Stimulated activated CD8-positive, alpha-beta memory T cell treated with anti-CD3 and anti-CD28 coated beads, Interleukin-7, amount 100 ng/mL, for 24 hours (primary cell): Measurements from ENCODE around the gene ADCY5.

Experiments used
- DNase-seq: peaks from one replicate; pipeline ENCODE4 v3.0.0-alpha.2; 2020; ENCODE audit warnings: low read depth

ADCY5 gene

GRCh38 chr3:123369085-123369484, 79.8 kb downstream of the ADCY5 start:
- DNase-seq: no peak

DNA sequence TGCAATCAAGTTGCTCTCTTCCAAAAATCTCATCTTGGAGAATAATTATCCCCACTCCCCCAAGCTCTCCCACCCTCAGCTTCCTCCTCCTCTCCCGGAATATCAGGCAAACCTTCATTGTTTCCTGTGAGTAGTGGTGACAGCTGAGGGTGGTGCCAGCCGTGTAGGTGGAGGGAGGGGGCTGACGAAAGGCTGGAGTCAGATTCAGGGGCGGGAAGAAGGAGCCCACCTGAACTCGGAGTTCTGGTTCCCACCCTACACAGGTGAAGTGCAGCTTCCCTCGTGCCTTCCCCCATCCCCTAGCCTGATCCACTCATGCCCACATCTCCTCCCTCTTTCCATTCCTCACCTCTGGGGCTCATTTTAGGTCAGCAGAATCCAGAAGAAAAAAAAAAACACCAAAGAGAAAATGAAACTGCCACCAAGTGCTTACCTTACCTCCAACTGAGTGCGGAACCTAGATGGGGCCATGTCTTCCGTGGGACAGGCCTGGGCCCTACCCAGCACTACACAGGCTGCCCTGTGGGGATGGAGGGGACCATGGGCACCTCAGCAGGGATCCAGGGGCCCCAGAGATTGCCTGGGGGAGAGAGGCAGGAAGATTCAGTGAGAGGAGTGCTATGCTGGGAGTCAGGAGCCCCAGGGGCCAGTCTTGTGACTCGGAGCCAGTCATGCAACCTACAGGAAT, 81.3 kb downstream of the ADCY5 start:
- no peak for DNase-seq

DNA sequence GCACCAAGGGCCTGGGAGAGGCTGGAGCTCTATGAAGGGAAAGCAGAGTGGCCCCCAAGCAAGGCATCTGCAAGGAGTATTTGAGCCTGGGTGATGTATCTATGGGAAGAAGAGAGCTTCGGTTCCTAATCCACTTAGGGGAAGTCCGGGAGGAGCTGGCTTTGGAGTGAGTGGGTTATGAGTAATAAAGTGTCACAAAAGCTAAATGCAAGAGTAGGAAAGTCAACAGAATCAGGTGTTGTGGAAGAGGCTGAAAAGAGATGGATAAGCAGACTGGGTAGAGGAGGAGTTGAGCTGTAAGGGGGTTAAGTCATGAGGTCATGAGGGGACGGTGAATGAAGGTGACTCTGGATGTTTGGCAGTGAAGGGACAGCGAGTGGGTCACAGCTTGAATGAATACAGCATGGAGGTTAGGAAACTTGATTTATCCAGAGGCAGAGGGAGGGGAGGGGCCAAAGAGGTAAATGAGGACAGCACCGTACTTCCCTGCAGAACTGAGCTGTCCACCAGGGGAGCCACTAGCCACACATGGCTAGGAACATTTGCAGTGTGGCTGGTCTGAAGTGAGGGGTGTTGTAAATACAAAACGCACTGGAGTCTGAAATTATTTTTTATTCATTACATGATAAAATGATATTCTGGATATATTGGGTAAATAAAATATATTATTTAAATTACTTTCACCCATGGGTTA, 83.3 kb downstream of the ADCY5 start:
- DNase-seq: no peak

- DNase-seq: no peak
These were observed 87.8 kb downstream of the ADCY5 start for GRCh38 chr3:123361071-123361470.

DNA sequence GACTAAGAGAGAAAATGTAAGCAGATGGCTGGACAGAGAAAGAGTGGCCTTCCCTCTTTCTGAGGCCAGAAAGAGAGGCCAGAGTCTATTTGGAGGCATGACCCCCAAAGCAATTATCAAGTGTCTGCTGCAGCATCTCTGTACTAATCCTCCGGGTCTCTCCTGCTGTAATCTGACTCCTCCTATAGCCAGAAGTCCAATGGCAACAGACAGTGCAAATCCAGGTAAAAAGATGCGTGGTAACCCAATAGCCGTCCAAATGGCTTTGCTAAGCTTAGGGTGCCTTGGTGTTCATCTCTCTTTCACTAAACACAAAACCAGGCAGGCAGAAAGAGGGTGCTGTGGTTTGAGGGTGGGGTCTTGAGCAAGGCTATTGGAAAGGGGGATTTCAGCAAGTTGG, 91.6 kb downstream of the ADCY5 start:
- no peak for DNase-seq

DNA sequence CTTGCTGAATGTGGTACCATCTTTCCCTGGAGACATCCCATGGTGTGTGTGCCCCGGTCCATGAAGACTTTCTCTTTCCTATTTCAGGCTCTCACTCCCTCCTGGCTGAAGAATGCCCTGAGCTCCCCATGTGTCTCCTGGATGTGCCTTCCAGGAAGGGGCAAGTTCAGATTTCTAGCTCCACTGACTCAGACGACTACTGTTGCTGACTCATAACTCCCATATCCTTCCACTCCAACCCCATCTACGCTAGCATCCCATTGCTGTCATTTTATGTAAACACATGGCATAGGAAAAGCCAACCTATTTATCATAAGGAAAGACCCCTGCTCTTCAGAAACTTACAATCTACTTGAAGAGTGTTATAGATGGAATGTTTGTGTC, 95.0 kb downstream of the ADCY5 start:
- no peak for DNase-seq

DNA sequence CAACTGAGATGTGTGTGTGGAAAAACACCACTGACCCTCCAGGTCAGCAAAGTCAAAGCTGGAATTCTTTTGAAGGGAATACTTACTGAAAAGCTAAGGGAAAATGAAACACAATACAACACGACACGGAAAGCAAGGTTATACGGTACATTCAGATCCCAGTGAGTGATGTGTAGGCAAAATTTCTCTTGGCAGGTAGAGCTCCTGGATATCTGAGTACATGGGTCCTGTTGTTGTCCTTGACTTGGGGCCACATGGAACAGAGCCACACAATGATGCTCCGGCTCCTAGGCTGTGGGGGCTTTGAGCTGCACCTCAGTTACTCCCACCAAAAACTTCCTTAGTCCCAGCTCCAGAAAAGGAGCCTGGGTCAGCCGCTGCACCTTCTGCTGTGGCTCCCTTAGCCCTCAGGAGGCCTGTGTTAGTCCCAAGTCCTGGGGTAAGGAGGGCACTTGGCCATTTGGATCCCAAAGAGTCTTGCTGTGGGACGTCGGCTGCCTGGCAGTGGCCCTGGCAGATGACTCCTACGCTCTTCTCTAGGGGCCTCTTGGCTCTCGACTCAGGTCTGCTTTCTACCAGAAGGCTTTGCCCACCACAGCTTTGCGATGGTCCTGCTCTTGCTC, 95.6 kb downstream of the ADCY5 start:
- no peak for DNase-seq

GRCh38 chr3:123352134-123352554, 96.7 kb downstream of the ADCY5 start:
- no peak for DNase-seq

DNA sequence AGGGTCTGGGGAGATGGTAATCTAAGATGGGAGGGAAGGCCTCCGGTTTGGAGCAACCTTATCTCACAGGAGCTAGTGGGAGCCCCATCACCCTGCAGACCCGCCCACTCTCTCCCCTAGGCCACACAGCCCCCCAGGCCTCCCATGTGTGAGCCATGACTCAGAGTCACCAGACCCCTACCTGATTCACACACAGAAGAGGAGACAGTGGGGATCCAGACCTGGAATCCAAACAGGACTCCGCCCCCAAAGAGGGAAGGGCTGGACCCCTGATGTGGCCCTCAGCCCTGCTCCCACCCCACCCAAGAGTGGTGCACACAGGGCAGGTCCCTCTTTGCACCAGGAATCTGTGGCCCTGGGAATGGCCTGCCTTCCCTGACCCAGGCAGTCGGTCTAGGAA, 97.4 kb downstream of the ADCY5 start:
- no peak for DNase-seq

- no peak for DNase-seq
These were observed 97.9 kb downstream of the ADCY5 start for GRCh38 chr3:123350971-123351370.

GRCh38 chr3:123349566-123350435, 99.1 kb downstream of the ADCY5 start:
- DNase-seq: no peak

GRCh38 chr3:123349201-123349535, 99.7 kb downstream of the ADCY5 start:
- DNase-seq: no peak

- no peak for DNase-seq
These were observed 100.3 kb downstream of the ADCY5 start for GRCh38 chr3:123348471-123349200.

DNA sequence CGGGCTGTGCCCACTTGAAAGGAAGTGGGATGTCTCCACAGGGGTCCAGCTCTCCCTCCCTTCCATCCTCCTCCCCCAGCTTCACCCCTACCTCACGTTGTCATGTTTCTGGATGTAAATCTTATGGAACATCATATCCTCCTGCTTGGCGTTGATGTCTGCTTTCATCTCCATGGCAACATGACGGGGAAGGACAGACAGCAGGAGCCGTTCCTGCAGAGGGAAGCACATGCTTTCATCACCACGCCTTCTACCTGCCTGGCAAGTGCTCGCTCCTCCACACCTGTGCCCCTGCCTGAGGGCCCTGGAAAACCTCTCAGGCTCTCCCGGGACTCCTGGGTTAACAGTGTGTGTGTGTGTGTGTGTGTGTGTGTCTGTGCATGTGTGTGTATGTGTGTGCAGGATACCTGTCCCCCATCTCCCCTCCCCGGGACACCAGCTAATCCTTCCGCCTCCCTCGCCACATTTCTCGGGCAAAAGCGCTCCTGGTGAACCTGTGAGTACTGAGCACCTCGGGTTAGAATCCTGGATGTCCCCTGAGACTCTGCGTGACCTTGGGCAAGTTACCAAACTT, 101.1 kb downstream of the ADCY5 start:
- DNase-seq: no peak

GRCh38 chr3:123347205-123347604, 101.7 kb downstream of the ADCY5 start:
- no peak for DNase-seq

- no peak for DNase-seq
These were observed 102.9 kb downstream of the ADCY5 start for GRCh38 chr3:123346021-123346420.

- DNase-seq: no peak
These were observed 103.8 kb downstream of the ADCY5 start for GRCh38 chr3:123344907-123345594.

GRCh38 chr3:123344175-123344906, 104.5 kb downstream of the ADCY5 start:
- no peak for DNase-seq

DNA sequence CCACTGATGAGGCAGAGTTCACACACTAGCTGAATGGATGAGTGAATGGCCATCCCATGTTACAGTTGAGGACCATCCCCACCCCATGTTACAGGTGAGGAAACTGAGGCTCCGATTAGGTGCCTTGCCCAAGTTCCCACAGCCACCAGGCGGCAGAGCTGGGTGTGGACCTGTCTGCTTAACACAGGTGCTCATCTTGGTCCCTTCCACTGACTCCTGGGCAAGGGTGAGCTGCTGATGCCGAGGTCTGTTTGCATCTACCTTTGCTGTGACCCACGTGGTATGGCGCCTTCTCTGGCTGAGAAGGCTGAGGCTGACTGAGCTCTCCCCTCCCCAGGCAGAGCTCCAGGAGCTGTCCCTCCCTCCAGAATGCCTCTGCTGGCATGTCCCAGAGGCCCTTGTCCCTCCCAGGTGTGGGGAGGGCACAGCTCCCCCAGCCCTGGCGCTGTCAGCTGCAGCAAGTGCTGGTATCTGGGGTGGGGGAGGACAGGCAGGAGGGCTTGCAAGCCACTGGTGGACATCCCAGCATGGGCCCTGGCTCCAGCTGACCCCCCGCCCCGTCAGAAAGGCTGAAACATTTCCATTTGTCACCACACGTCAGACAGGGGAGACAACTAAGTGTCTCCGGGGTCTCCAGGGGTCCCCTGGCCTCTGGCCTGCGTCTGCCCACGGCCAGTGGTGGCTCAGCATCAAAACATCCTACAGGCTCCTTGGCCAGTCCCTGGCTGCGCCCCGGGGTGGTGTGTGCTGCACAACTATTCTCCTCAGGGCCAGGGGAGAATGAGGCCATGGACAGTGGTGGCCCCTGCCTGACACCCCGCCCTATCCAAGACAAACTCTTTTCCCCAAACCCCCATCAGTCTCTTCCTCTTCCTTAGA, 105.4 kb downstream of the ADCY5 start:
- DNase-seq: no peak
